WI38 (cell line): ENCODE data around the gene BTBD16.

Experiments
- H3K4me3 ChIP-seq: 2 replicates; pipeline ENCODE4 v1.5.1; 2011; ENCODE audit warnings: low read depth, mild to moderate bottlenecking, control low read depth, low read length
- TF ChIP-seq, protein P1 (sequence below): IDR thresholded peaks from 2 replicates; pipeline ENCODE4 v1.5.1; 2012; ENCODE audit warnings: low read depth, mild to moderate bottlenecking, control low read depth, low read length

BTBD16 gene

DNA sequence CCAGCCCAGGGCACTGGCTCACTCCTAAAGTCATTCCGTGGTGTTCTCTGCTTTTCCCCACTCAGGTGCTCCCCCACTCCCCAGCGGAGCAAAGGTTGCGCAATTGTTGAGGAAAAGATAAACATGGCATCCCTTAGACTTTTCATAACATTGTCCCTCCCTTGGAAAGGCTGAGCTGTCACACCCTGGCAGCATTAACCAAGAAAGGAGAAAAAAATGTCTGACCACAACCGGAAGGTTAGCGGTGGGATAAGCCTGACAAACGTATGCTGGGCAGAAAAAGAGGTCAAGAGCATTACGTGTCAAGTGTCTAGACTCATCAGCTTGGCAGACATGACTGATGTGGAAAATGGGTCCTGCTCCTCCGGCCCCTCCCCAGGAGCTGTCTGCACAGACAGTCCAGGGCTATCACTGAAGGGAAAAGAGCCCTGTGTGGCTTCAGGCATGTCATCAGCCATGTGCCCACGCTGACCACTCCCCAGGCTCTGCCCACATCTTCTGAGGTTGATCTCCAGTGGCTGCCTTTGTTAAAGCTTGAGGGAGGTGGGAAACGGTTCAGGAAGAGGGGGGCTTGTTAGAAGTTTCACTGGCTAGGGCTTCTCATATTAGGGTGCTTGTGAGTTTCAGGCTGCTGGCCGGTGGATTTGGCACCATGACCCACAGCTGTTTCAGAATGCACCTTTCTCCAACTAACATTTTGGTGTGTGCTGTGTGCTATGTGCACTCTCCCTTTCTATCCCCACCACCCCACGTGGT lies 30.1 kb downstream of the BTBD16 start:
- TF ChIP-seq, protein P1, sequence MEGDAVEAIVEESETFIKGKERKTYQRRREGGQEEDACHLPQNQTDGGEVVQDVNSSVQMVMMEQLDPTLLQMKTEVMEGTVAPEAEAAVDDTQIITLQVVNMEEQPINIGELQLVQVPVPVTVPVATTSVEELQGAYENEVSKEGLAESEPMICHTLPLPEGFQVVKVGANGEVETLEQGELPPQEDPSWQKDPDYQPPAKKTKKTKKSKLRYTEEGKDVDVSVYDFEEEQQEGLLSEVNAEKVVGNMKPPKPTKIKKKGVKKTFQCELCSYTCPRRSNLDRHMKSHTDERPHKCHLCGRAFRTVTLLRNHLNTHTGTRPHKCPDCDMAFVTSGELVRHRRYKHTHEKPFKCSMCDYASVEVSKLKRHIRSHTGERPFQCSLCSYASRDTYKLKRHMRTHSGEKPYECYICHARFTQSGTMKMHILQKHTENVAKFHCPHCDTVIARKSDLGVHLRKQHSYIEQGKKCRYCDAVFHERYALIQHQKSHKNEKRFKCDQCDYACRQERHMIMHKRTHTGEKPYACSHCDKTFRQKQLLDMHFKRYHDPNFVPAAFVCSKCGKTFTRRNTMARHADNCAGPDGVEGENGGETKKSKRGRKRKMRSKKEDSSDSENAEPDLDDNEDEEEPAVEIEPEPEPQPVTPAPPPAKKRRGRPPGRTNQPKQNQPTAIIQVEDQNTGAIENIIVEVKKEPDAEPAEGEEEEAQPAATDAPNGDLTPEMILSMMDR = no peak
- no peak overlapping the region for H3K4me3 ChIP-seq

DNA sequence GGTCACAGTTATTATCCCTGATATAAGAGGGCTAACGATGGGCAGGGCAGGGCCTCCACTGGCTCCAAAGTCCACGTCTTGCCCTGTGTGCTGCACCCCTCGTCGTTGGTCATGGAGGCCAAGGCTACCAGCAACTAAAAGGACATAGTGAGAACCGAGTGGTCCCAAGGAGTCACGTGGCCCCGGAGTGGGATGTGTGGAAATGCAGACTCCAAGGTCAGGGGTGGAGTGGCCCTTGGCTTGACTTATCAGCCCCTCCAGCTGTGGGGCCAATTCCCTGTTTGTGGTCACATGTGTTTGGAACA lies 30.7 kb downstream of the BTBD16 start:
- no peak overlapping the region for H3K4me3 ChIP-seq
- TF ChIP-seq, protein P1 = no peak

DNA sequence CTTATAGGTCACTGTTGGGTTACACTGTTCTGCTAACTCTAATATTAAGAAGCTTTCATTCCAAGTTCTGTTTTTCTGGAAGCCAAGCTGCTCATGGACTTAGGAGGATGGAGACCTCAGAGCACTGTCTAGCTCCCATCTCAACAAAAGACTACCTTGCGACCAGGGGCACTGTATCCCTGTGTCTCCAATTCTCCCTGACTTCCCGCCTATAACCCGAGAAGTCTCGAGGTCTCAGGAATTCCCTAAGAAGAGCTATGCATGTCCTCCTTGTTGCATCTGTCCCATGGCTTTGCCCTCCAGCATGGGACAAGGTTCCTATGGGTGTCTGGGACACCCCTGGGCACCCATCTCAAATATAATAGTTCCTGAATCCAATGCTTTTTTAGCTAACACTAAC lies 31.2 kb downstream of the BTBD16 start:
- TF ChIP-seq, protein P1 = no peak

DNA sequence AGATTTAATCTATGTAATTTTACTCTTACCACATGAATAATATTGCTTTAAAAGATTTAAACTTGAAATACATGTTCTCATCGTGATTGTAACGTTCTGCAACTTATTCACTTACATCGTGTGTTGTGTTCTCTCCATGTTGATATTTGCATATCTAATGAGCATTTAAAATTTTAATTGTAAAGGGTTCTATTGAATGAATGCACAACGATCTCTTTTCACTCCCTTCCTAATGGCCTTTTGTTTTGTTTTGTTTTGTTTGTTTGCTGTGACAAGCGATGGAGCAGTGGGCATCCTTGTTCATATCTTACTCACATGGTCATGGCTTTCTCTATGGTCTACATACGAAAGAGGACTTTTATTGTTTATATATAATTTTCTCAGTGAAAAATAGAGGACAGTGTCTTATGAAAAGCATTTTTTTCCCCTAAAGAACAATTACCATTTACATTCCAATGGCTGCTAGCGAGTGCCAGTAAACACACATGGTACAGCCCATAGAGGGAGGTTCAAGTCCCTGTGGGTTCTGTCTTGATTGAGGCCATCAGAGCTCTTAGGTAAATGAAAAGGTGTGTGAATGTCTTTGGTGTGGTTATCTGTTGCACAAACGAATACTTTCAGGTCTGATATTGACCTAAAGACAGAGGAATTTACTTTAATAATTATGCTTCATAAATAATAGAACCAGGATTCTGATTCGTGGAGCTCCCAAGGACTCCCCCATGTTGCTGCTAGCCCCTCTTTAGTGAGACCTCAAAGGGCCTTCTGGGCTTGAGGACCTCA lies 32.4 kb downstream of the BTBD16 start:
- no peak overlapping the region for H3K4me3 ChIP-seq
- TF ChIP-seq, protein P1 = no peak

More for the DNA sequence above, 31.2 kb downstream of the BTBD16 start:
- no peak overlapping the region for H3K4me3 ChIP-seq

DNA sequence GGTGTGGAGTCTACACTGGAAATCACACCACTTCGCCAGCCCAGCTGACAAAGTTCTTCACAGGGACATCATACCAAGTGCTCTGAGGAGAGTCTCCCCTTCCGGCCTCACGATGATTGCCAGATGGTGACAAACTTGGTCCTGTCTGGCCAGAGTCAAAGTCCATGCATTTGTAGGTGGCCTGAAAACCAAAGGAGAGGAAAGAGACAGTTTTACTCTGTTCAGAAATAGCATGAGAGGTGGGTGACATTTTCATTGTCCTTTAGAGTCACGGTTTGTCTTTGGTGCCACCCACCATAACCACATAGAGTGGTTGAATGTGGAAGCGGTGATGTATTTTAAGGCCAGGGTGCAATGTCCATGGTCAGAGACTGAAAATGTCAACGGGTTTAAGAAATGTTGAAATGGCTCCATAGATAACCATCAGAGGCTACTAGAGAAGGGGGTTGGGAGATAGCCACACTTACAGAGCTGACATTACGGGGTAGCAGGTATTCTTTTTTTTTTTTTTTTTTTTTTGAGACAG lies 33.0 kb downstream of the BTBD16 start:
- TF ChIP-seq, protein P1 = no peak
- H3K4me3 ChIP-seq = no peak overlapping the region

DNA sequence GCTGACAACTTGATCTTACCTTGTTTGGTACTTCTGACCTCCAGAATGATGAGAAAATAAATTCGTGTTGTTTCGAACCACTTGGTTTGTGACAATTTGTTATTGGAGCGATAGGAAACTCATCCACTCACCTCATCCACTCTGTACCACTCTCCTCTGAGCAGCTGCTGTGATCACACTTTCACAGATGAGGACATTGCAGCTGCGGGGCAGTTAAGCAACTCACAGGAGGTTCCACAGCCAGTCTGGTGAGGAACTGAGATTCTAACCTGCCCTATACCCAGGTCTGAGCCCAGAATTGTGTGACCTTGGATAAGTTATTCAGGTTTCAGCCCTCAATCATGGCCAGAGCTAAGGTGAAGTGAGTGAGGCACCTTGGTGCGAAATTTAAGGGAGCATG lies 35.2 kb downstream of the BTBD16 start:
- TF ChIP-seq, protein P1 = no peak
- H3K4me3 ChIP-seq = no peak overlapping the region

DNA sequence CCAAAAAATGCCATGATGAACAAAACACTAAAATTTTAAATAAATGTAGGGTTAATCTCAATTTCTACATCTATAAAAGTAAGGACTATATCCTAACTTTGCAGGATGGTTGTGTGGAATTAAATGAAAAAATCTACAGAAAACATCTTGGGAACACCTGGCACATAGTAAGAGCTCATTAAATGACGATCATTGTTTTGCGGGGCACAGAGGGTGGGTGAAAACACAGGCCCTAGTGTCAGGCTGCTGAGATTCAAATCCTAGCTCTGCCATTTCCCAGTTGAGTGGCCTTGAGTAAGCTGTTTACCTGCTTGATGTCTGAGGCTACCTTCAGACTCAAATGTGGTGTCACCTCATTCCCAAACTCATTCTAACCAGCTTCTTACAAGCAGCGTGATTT lies 35.6 kb downstream of the BTBD16 start:
- H3K4me3 ChIP-seq = no peak overlapping the region
- TF ChIP-seq, protein P1 = no peak
